KG1 (cell line): ENCODE data around the gene SEMA6A.
A peak's percentile ranks its signal among the peaks of the same experiment; 100 is the strongest.

ENCODE experiments used
- DNase-seq: peaks from one replicate; lab custom pipeline; 2025; lab: John Stamatoyannopoulos, UW

The SEMA6A gene

GRCh38 chr5:116574367-116575325, at the start of gene SEMA6A:
Gene SEMA6A, minus strand, starts transcription at chr5:116574823. Its CDS starts 69,879 bp downstream, at chr5:116504944.
- peak; percentile 29 for DNase-seq

DNA sequence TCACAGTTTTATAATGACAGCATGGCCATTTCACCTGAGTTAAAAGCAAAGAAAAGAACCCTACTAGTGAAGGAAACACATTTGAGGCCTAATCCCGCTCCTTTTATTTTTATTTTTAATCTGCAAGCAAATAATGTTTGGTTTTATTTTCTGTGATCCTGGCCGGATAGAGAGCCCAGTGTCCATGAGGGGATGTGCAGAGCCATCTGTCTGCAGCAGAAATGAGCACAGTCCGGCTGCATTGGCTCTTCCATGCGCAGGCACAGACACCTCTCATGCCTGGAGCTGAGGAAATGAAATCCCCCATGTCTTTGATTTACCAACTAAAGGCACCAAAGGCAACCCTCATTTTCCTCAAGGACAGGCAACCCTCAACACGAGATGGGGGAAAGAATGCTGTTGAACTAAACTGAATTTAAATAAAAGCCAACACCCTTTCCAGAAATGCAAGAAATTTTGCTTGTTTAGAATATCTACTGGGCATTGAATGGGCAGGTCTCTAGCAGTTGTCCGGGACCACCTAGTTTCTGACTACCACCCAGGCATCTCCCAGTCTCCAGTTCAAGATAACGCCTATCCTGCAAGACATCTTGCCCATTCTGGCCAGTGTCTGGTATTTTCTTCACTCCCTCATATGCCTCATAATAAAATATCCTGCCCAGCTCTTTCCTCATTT, 47.9 kb upstream of the SEMA6A start:
- DNase-seq: no peak

- DNase-seq: no peak
Measured at GRCh38 chr5:116621599-116621998, 47.0 kb upstream of the SEMA6A start.

- no peak for DNase-seq
Measured at GRCh38 chr5:116616876-116617275, 42.3 kb upstream of the SEMA6A start.

GRCh38 chr5:116614603-116614920, 39.9 kb upstream of the SEMA6A start:
- no peak for DNase-seq

DNA sequence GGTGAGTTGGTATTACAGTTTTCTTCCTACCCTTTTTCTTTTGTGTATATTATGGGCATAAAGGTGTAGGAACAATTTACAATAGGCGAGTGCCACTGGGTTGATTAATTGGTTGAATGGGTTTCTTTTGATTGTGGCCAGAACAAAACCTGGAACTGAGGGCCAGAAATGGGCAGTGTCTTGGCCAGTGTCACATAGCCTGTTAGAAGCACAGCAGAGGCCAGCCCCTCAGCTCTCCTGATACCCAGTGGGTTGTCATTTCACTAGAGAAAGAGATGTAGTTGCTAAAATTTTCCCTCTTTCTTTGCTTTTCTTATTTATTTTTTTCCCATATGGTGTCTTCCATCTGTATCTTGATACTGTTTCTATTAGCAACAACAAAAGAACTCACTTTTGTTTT, 38.8 kb upstream of the SEMA6A start:
- DNase-seq: no peak

GRCh38 chr5:116612431-116612830, 37.8 kb upstream of the SEMA6A start:
- no peak for DNase-seq

DNA sequence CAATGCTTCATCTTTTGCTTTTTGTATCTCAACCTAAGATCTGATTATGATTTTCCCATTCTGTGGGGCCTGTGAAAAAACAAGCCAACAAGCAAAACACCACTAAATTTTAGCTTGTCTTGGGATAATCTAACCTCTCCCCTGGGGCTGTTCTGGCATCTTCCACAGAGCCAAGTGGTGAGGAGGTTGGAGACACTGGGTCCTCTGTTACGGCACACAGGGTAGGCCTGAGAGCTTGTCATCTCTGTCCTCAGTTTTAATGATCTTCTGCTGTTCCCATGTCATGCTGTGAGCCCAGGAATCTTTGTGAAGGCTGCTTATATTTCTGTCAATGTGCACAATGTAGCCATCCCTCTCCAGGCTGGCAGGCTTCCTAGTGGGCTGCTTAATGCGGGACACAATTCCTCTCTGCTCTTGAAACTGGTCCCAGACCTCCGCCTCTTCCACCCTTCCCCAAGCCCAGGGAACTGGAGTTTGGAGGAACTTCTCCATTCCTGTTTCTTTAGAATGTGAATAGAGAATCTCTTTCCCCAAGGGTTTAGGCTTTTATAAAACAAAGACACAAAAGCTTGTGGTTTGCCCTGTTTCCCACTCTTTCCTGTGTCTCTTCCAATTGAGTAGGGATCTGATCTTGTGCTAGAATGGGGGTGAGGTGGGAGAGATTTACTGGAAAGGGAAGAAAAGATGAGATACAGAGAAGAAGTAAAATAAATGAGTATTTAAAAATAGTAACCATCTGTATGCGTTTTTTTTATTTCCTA, 30.9 kb upstream of the SEMA6A start:
- no peak for DNase-seq

- no peak for DNase-seq
Measured at GRCh38 chr5:116604805-116605204, 30.2 kb upstream of the SEMA6A start.

DNA sequence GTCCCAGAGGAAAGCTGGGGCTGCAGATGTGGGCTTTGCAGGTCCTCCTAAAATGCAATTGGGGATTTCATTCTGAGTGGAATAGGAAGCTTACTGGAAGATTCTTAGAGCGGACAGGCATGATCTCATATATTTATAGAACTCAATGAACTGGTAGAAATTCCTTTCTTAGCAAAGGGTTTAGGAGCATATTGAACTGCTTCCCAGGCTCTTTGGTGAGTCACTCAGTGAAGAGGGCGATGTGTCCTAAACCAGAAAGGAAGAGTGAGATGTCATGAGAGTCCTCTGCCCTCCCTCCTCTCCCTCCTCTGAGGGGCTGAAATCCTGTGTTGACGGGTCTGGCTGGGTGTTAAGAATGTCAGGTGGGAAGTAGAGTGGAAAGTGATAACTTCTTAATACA, 26.3 kb upstream of the SEMA6A start:
- no peak for DNase-seq

DNA sequence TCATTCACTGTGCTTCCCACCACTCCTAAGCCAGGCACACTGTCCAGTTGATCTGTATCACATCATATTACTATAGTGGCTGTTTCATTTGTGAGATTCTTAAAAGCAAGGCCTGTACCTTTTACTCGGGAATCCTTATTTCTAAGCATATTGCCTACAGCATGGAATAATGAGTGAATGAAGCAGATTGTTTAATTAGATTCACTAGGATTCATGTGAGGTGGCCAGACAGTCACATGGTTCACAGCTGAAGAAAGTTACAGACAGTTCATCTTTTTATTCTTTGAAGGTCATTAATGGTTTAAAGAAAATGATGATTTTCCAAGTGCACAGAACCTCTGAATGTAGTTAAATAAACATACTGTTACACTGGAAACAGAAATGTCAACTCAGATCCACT, 24.3 kb upstream of the SEMA6A start:
- DNase-seq: no peak

GRCh38 chr5:116595498-116595897, 20.9 kb upstream of the SEMA6A start:
- DNase-seq: no peak

DNA sequence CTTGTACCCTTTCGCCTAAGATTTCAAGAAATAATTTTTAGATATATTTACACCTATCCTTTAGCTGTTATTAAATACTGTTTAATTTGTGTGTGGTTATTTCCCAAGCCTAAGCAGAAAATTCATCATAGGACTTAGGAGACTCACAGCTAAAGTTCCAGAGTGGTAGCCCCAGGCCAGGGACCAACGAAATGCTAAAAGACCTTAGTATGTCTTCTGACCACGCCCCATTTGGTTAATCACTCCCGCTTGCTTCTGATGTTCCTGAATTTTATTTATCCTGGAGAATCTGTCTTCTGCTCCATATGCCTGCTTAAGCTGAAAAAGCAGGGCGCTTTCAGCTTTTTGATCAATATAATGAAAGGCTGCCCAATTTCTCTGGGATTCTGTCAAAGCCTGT, 18.7 kb upstream of the SEMA6A start:
- no peak for DNase-seq

DNA sequence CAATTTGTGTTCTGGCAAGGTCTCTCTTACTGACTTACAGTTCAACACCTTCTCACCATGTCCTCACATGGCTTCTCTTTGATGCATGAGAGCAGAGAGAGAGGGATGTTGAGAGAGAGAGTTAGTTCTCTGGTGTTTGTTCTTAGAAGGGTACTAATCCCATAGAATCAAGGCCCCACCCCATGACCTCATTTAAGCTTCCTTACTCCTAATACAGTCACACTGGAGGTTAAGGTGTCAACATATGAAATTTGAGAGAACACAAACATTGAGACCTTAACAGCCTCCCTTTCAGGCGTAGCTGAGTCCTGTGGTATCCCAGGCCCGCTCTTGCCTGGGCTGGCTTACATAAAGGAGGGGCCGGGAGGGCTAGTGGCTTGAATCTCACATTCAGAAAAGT, 10.6 kb upstream of the SEMA6A start:
- no peak for DNase-seq

- DNase-seq: no peak
Measured at GRCh38 chr5:116583862-116584222, 9.2 kb upstream of the SEMA6A start.

DNA sequence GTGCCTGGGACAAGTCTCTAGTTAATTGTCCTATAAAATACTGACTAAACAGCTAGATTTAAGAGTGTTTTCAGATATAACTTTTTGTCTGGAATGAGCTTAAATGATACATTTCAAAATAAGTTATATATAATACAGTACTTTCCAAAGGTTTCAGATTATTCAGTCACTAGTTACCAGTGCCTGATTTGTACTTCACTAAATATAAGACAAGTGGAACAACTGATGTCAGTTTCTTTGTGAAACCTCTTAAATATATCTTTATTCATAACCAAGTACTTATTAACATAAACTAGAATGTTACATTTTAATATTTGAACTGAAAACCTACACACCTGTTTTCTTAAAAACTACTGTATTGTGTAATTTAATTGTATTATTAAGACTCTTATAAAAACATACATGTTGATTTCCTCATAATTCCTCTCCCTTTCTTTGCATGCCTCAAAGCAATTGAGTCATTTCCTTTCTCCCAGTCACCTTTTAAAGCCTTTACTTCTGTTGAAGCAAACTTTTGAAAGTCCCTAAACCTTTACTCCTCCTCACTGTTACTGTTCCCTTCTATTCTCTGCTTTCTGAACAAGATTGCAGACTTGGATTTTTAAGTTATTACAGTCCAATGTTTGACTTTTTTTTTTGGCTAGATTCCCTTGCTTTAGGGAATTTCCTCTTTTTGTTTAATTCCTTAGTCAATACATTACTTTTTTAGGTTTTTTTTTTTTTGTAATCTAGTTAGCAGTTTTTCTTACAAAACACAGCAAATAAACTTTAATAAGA, 8.7 kb upstream of the SEMA6A start:
- no peak for DNase-seq

DNA sequence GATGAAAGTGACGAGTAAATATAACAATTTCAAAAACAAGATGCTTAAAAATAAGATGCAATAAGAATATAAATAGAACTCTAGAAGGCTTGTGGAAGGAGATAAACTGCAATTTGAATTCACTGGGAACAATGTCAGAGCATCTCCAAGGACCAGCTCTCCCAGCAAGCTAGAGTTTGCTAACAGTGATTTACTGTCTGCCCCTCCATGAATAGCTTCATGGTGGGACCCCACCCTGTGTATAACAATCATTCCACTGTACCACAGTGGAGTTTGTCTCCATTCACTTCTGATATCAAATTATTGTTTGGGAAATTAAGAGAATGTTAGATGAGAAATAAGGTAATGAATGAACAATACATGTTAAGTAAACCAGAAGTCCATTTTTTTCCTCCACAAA, 7.3 kb upstream of the SEMA6A start:
- no peak for DNase-seq

- no peak for DNase-seq
Measured at GRCh38 chr5:116579144-116579543, 4.5 kb upstream of the SEMA6A start.

GRCh38 chr5:116578676-116579075, 4.1 kb upstream of the SEMA6A start:
- DNase-seq: no peak

- DNase-seq: no peak
Measured at GRCh38 chr5:116577064-116577788, 2.6 kb upstream of the SEMA6A start.

- DNase-seq: no peak
Measured at GRCh38 chr5:116576053-116576713, 1.6 kb upstream of the SEMA6A start.
